ENCODE results near the gene GDI2.

GRCh38 chr10:5813341-5814109 lies at the start of gene GDI2:
- TF ChIP-seq EZH2 (IDR thresholded peaks at IDR 0.05) = no peak
- no peak for TF ChIP-seq FOXP2 (optimal IDR thresholded peaks at IDR 0.05; ENCODE audit: control extremely low read depth, extremely low read length, insufficient read depth)
- peak; percentile 86 for TF ChIP-seq POLR2AphosphoS5 (IDR thresholded peaks at IDR 0.05; ENCODE audit: borderline replicate concordance, low read depth, low read length)

Data from SK-N-MC (cell line).